MG63 (cell line): ENCODE data around the gene PCSK2. TPM values are rescaled to one million over a fixed set of nuclear protein-coding genes. Genes with fewer than 3 reads are reported as not detected.

Experiments used
- DNase-seq: peaks from one replicate; pipeline ENCODE4 v3.0.0-alpha.2; 2020
- H3K27me3 ChIP-seq: fragments of 250-450 bp; sonication (Bioruptor Pico); 2 replicates; pipeline ENCODE4 v1.5.1; 2020; ENCODE audit warnings: mild to moderate bottlenecking, moderate library complexity
- H3K36me3 ChIP-seq: fragments of 250-450 bp; sonication (Bioruptor Pico); 2 replicates; pipeline ENCODE4 v1.5.1; 2020; ENCODE audit warnings: mild to moderate bottlenecking, moderate library complexity
- H3K4me3 ChIP-seq: fragments of 250-450 bp; sonication (Bioruptor Pico); 2 replicates; pipeline ENCODE4 v1.5.1; 2020; ENCODE audit warnings: mild to moderate bottlenecking, moderate library complexity
- H3K9me3 ChIP-seq: fragments of 250-450 bp; sonication (Bioruptor Pico); 2 replicates; pipeline ENCODE4 v1.5.1; 2020; ENCODE audit warnings: mild to moderate bottlenecking, moderate library complexity
- total RNA-seq: library from RNA; depleted of rRNA; stranded (reverse); fragments of >200 nt; shearing (Covaris generic); gene quantifications from 2 replicates; pipeline ENCODE4 v1.2.3, GENCODE V29; 2014; ENCODE audit warnings: low replicate concordance

Gene PCSK2
- total RNA-seq, 1 experiment from 2014 or later = not detected

DNA sequence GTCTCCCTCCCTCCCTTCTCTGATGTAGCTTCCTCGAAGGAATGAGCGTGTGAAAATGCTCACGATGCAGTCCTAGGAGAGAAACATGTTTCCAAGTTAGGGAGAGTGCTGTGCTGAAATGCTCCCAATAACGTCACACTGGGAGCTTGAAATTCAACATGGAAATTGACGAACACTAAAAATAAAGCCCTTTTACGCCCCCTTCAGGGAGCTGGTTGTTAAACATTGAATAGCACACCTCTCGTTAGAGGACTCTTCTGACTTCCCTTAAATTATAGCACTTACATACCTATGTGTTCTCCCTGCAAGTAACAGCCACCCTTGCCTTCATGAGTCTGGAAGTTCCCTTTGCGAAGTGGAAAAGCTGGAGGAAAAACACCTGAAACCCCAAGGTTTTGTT lies 215.7 kb downstream of the PCSK2 start:
- no peaks in the 10 kb centered on the region for H3K27me3 ChIP-seq
- no peak overlapping the region for H3K4me3 ChIP-seq
- no peak for DNase-seq
- no peaks in the 10 kb centered on the region for H3K9me3 ChIP-seq
- H3K36me3 ChIP-seq = no peaks in the 10 kb centered on the region

DNA sequence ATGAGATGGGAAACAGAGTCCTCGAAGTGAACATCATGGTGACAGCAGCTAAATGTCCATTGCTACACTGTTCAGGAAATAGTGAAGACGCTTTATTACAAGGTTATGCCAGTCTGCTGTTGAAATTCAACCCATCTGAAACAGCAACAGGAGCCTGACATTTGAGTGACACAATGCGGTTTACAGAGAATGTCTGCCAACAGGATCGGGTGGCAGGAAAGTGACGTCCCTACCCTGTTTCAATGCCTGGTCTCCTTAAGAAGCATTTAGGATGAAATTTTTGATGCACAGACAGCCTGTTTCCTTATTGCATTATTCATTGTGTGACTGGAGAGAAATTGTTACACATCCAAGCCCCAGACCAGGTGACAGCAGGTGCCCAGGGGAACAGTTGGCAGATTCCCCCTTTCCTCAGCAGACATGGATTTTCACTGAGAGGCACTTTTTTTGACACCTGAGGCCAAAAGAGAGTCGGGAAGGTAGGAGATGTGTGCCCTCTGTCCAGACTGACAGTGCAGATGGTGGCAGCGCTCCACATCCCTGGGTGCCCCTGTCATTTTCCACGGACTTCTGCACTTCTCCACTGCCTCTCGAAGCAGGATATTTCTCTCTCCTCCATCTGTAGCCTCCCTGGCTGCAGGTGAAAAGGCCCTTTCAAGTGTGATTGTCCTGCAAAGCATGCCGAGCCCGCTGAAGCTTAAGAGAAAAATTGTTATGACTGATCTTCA lies 216.5 kb downstream of the PCSK2 start:
- H3K4me3 ChIP-seq = no peak overlapping the region
- no peaks in the 10 kb centered on the region for H3K9me3 ChIP-seq
- no peaks in the 10 kb centered on the region for H3K36me3 ChIP-seq
- no peak for DNase-seq
- H3K27me3 ChIP-seq = no peaks in the 10 kb centered on the region

- Histone ChIP-seq H3K4me3 (no peak overlapping the region), H3K27me3 (no peaks in the 10 kb centered on the region), H3K9me3 (no peaks in the 10 kb centered on the region), H3K36me3 (no peaks in the 10 kb centered on the region)
- no peak for DNase-seq
Measured at GRCh38 chr20:17444091-17444490, 217.3 kb downstream of the PCSK2 start.

DNA sequence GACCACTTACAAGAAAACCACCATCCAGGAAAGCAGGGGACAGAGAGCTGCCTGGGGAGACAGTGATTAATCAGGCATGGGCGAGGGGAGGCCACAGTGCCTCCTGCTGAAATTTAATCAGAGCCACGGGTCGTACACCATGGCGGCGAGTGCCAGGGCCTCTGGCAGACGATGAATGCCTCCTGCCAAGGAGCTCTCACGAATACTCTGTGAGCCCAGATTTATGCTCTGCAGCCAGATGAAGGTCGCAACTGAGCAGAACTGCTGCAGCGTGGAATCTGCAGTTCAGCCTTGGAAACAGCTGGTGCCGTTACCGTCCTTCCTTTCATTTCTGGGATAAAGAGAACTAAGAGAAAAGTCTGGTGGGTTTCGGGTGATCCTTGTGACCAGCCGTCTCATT lies 218.7 kb downstream of the PCSK2 start:
- peak; percentile 27 for DNase-seq
- no peaks in the 10 kb centered on the region for H3K36me3 ChIP-seq
- no peaks in the 10 kb centered on the region for H3K27me3 ChIP-seq
- no peak overlapping the region for H3K4me3 ChIP-seq
- no peaks in the 10 kb centered on the region for H3K9me3 ChIP-seq

DNA sequence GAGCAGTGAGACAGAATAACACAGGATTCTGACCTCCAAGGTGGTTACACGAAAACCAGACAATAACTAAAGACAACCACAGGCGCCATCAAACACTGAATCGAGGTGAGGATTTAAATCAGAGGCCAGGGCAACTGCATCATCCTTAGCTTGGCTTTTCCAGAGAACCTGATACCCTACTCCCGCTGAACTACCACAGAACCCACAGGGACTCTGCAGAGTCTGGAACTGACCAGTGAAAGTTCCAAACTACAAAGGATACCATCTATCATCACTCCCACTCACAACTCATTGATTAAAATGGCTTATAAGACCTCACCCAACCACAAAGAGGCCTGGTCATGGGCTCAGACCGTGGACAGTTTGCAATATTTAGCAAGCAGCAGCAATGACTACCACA lies 219.3 kb downstream of the PCSK2 start:
- Histone ChIP-seq H3K4me3 (no peak overlapping the region), H3K27me3 (no peaks in the 10 kb centered on the region), H3K9me3 (no peaks in the 10 kb centered on the region), H3K36me3 (no peaks in the 10 kb centered on the region)
- DNase-seq = no peak

- Histone ChIP-seq H3K9me3 (no peaks in the 10 kb centered on the region), H3K36me3 (no peaks in the 10 kb centered on the region), H3K27me3 (no peaks in the 10 kb centered on the region), H3K4me3 (no peak overlapping the region)
- no peak for DNase-seq
Measured at GRCh38 chr20:17448071-17448470, 221.2 kb downstream of the PCSK2 start.

DNA sequence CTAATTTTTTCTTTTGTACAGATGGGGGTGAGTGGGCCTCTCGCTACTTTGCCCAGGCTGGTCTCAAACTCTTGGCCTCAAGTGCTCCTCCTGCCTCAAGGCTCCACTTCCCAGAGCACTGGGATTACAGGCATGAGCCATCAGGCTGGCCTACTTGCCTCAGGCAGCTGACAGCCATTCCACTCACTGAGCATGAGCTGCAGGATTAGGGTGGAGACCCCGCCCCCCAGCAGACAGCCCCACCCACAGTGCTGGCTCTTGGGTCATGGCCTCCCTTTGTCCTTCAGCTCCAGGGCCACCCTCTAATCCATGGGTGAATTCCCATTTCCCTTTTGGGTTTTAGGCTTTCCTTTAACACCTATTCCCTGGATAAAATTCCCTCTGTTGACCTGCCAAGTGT lies 222.2 kb downstream of the PCSK2 start:
- DNase-seq = no peak
- H3K4me3 ChIP-seq = no peak overlapping the region
- H3K27me3 ChIP-seq = no peaks in the 10 kb centered on the region
- H3K9me3 ChIP-seq = no peaks in the 10 kb centered on the region
- H3K36me3 ChIP-seq = no peaks in the 10 kb centered on the region

GRCh38 chr20:17452441-17452840 lies 225.6 kb downstream of the PCSK2 start:
- Histone ChIP-seq H3K27me3 (no peaks in the 10 kb centered on the region), H3K9me3 (no peaks in the 10 kb centered on the region), H3K36me3 (no peaks in the 10 kb centered on the region), H3K4me3 (no peak overlapping the region)
- DNase-seq = no peak

DNA sequence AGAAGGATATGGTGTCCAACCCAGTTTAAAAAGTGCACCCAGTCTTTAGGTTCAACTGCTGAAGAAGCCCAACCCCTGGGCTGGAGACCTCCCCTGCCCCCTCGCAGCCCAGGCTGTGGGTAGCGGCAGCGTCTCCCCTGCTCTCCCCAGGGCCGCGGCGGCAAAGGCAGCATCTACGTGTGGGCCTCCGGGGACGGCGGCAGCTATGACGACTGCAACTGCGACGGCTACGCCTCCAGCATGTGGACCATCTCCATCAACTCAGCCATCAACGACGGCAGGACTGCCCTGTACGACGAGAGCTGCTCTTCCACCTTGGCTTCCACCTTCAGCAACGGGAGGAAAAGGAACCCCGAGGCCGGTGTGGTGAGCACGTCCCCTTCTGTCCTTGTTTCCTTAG lies 226.8 kb downstream of the PCSK2 start:
- no peaks in the 10 kb centered on the region for H3K27me3 ChIP-seq
- DNase-seq = no peak
- H3K4me3 ChIP-seq = no peak overlapping the region
- H3K36me3 ChIP-seq = no peaks in the 10 kb centered on the region
- no peaks in the 10 kb centered on the region for H3K9me3 ChIP-seq

- no peak overlapping the region for H3K4me3 ChIP-seq
- H3K27me3 ChIP-seq = no peaks in the 10 kb centered on the region
- no peak for DNase-seq
- H3K9me3 ChIP-seq = no peaks in the 10 kb centered on the region
- no peaks in the 10 kb centered on the region for H3K36me3 ChIP-seq
Measured at GRCh38 chr20:17456279-17456678, 229.4 kb downstream of the PCSK2 start.

GRCh38 chr20:17457079-17457478 lies 230.2 kb downstream of the PCSK2 start:
- Histone ChIP-seq H3K9me3 (no peaks in the 10 kb centered on the region), H3K27me3 (no peaks in the 10 kb centered on the region), H3K4me3 (no peak overlapping the region), H3K36me3 (no peaks in the 10 kb centered on the region)
- DNase-seq = no peak

DNA sequence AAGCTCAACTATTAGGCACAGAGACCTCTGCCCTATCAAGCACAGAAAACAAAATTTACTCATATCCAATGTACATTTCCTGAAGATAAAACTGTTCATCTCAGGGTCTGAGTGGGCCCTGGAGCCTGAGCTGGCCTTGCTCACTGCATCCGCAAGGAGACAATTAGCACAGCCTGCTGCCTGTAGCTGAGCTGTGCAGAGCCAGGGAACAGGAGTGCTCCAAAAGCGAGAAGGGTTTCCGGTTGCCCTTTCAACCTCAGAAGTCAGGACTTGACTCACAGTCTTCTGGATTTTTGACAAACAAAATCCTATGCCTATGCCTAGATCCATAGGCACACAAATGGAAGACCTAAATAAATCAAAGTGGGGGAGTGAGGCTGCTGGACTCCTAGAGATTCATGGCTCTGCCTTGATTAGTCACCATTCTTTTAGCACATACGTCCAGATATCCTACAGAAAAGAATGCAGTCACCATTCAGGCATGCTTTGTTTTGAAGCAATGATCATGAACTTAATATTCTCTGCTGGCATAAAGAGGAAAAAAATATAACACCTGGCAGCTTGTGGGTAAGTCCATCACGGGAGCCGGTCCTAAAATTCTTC lies 230.8 kb downstream of the PCSK2 start:
- H3K27me3 ChIP-seq = no peaks in the 10 kb centered on the region
- no peaks in the 10 kb centered on the region for H3K9me3 ChIP-seq
- peak; percentile 12 for DNase-seq
- no peak overlapping the region for H3K4me3 ChIP-seq
- H3K36me3 ChIP-seq = no peaks in the 10 kb centered on the region

- no peak for DNase-seq
- no peaks in the 10 kb centered on the region for H3K36me3 ChIP-seq
- no peak overlapping the region for H3K4me3 ChIP-seq
- H3K9me3 ChIP-seq = no peaks in the 10 kb centered on the region
- no peaks in the 10 kb centered on the region for H3K27me3 ChIP-seq
Measured at GRCh38 chr20:17460119-17460518, 233.3 kb downstream of the PCSK2 start.

GRCh38 chr20:17461941-17462340 lies 235.1 kb downstream of the PCSK2 start:
- H3K4me3 ChIP-seq = no peak overlapping the region
- no peak for DNase-seq
- H3K27me3 ChIP-seq = no peaks in the 10 kb centered on the region
- H3K9me3 ChIP-seq = no peaks in the 10 kb centered on the region
- H3K36me3 ChIP-seq = no peaks in the 10 kb centered on the region

- Histone ChIP-seq H3K27me3 (no peaks in the 10 kb centered on the region), H3K4me3 (no peak overlapping the region), H3K36me3 (no peaks in the 10 kb centered on the region), H3K9me3 (no peaks in the 10 kb centered on the region)
- DNase-seq = no peak
Measured at GRCh38 chr20:17463711-17464110, 236.9 kb downstream of the PCSK2 start.

DNA sequence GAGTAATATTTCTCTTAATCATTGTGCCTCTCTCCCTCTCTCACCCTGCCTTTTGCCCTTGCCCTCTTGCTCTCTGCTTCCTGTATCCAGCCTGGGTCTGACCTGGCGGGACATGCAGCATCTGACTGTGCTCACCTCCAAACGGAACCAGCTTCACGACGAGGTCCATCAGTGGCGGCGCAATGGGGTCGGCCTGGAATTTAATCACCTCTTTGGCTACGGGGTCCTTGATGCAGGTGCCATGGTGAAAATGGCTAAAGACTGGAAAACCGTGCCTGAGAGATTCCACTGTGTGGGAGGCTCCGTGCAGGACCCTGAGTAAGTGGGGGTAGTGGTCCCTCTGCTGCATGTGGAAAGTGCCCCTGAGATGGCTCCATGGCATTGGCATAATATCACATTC lies 238.4 kb downstream of the PCSK2 start:
- H3K4me3 ChIP-seq = no peak overlapping the region
- DNase-seq = no peak
- H3K9me3 ChIP-seq = no peaks in the 10 kb centered on the region
- no peaks in the 10 kb centered on the region for H3K36me3 ChIP-seq
- no peaks in the 10 kb centered on the region for H3K27me3 ChIP-seq

DNA sequence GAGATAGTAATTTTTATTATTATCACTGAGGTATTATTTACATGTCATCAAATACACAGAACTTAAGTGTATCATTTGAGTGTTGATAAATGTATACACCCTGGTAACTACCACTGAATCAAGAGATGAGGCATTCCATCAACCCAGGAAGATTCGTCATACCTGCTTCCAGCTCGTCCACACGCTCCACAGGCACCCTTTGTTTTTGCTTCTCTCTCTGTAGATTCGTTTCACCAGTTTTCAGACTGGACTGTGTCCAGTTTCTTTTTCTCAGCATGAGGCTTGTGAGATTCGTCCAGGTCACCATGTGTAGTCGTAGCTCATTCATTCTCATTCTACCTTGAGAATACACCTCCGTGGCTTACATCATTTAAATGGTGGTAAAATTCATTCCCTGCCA lies 239.8 kb downstream of the PCSK2 start:
- H3K27me3 ChIP-seq = no peaks in the 10 kb centered on the region
- no peaks in the 10 kb centered on the region for H3K36me3 ChIP-seq
- no peak for DNase-seq
- no peak overlapping the region for H3K4me3 ChIP-seq
- no peaks in the 10 kb centered on the region for H3K9me3 ChIP-seq

DNA sequence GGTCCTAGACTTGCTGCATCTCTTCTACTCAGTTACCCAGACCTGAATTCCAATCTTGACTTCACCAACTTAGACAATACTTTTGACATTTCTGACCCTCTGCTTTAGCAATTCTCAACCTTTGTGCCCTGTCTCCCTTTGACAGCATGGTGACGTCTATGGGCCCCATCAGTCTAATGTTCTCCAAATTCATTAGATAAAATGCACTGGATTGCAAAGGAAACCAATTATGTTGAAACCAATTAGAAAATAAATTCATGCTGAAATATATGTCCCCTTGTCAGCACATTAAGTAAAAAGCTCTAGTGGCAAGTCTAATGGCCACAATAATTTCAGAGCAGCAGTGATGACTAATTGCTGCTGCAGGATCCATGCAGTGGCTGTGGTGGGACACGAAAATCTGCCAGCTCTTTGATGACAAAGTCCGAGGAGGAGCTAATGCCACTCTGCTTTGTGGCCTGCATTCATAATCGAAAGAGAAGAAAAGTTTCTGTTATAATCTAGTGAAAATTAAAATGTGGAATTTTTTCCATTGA lies 240.3 kb downstream of the PCSK2 start:
- H3K36me3 ChIP-seq = no peaks in the 10 kb centered on the region
- DNase-seq = no peak
- no peak overlapping the region for H3K4me3 ChIP-seq
- no peaks in the 10 kb centered on the region for H3K9me3 ChIP-seq
- H3K27me3 ChIP-seq = no peaks in the 10 kb centered on the region
